Activated CD4-positive, alpha-beta T cell treated with anti-CD3 and anti-CD28 coated beads, Interleukin-10, Interleukin-2, amounts not matched to agents 100 ng/mL and 50 ng/mL, durations not matched to agents 16 hours and 8 hours (primary cell): ENCODE results near the gene ZNF513.
A peak's percentile ranks its signal among the peaks of the same experiment; 100 is the strongest.

ENCODE experiments used
- DNase-seq: peaks from one replicate; pipeline ENCODE4 v3.0.0-alpha.2; 2020

Gene ZNF513

GRCh38 chr2:27379836-27380625 lies 503 bp downstream of the ZNF513 start:
- peak; percentile 70 for DNase-seq

GRCh38 chr2:27379383-27379835 lies 1.1 kb downstream of the ZNF513 start:
- no peak for DNase-seq

GRCh38 chr2:27378809-27379290 lies 1.7 kb downstream of the ZNF513 start:
- DNase-seq, result no peak

- DNase-seq, result no peak
Observed at GRCh38 chr2:27378096-27378808, 2.3 kb downstream of the ZNF513 start.

GRCh38 chr2:27377618-27378095 lies 2.9 kb downstream of the ZNF513 start:
- no peak for DNase-seq

- no peak for DNase-seq
Observed at GRCh38 chr2:27376866-27377617, 3.5 kb downstream of the ZNF513 start.

GRCh38 chr2:27376151-27376865 lies 4.2 kb downstream of the ZNF513 start:
- no peak for DNase-seq

GRCh38 chr2:27375513-27376099 lies 4.9 kb downstream of the ZNF513 start:
- DNase-seq, result no peak

GRCh38 chr2:27373567-27373966 lies 7.0 kb downstream of the ZNF513 start:
- DNase-seq, result no peak

GRCh38 chr2:27372937-27373336 lies 7.6 kb downstream of the ZNF513 start:
- DNase-seq, result no peak

GRCh38 chr2:27370816-27371620 lies 9.5 kb downstream of the ZNF513 start:
- DNase-seq, result peak; percentile 56

GRCh38 chr2:27370026-27370815 lies 10.3 kb downstream of the ZNF513 start, which contains the start of the genes EIF2B4 and SNX17:
TSS of gene EIF2B4 (minus strand) at chr2:27370338. CDS start at chr2:27370314, 24 bp downstream.
TSS of gene SNX17 (plus strand) at chr2:27370616. CDS start at chr2:27370744, 128 bp downstream.
- peak; percentile 100 for DNase-seq

GRCh38 chr2:27369471-27370025 lies 11.0 kb downstream of the ZNF513 start:
- no peak for DNase-seq

GRCh38 chr2:27363933-27364332 lies 16.6 kb downstream of the ZNF513 start:
- peak; percentile 49 for DNase-seq

- no peak for DNase-seq
Observed at GRCh38 chr2:27362678-27363420, 17.7 kb downstream of the ZNF513 start.

GRCh38 chr2:27356382-27357181 lies 24.0 kb downstream of the ZNF513 start, which contains the start of gene GTF3C2:
TSS of gene GTF3C2 (minus strand) at chr2:27356764. CDS start at chr2:27343554, 13,210 bp downstream.
- peak; percentile 96 for DNase-seq

GRCh38 chr2:27356056-27356381 lies 24.5 kb downstream of the ZNF513 start:
- peak; percentile 71 for DNase-seq

GRCh38 chr2:27354597-27354927 lies 26.0 kb downstream of the ZNF513 start:
- no peak for DNase-seq
